ENCODE measurements around the gene ZFAND3. TPM values are rescaled to one million over a fixed set of nuclear protein-coding genes. Genes with fewer than 3 reads are reported as not detected.

ZFAND3 gene
- polyA plus RNA-seq, 1 of the 3 experiments (the other 2 are of a cell fraction): 16.7 TPM

- ChIA-PET CTCF (interaction anchor here (1.1 to 1.5 kb wide), 3 partner anchors 9 to 309 kb away, joined by 3 to 5 read pairs (median 3); no protein-coding TSS in a partner anchor), POLR2A (no interaction called here)
- H3K4me3 ChIP-seq (ENCODE audit: low read depth in 2 of 2, low read length in 1 of 2): no peak overlapping the region
- no peaks in the 10 kb centered on the region for H3K27me3 ChIP-seq (ENCODE audit: insufficient read depth)
- H4K20me1 ChIP-seq (ENCODE audit: insufficient read depth): no peaks in the 10 kb centered on the region
- WGBS (ENCODE audit: low lambda C conversion rate): 85% methylated on average over 6 of the region's 6 CpGs
- H2AFZ ChIP-seq (ENCODE audit: low read depth): no peak overlapping the region
- H3K9me3 ChIP-seq: no peaks in the 10 kb centered on the region
- no peaks in the 10 kb centered on the region for H3K79me2 ChIP-seq (ENCODE audit: insufficient read depth)
- no peak for DNase-seq
- H3F3A ChIP-seq (replicated peaks; ENCODE audit: insufficient read depth): no peaks in the 10 kb centered on the region
- no peaks in the 10 kb centered on the region for H3K9me2 ChIP-seq
- no peak overlapping the region for H3K4me2 ChIP-seq
- peaks cover 0 to 31% of the 10 kb centered on the region in 2 experiments; a peak in 2 of 4 replicates for H3K4me1 ChIP-seq (ENCODE audit: control insufficient read depth in 1 of 2, insufficient read depth in 2 of 2, low read depth in 1 of 2, low read length in 1 of 2)
- TF ChIP-seq NRF1 (IDR thresholded peaks at IDR 0.05; ENCODE audit: low read depth, low read length) (no peak), SMC3 (IDR thresholded peaks at IDR 0.05; ENCODE audit: low read depth, low read length) (no peak), IRF3 (IDR thresholded peaks at IDR 0.05; ENCODE audit: low read depth, low read length) (no peak), EP300 (IDR thresholded peaks at IDR 0.05; ENCODE audit: borderline replicate concordance in 1 of 2, low read depth in 1 of 2, low read length in 1 of 2) (no peak), TCF12 (IDR thresholded peaks at IDR 0.05) (no peak), MXI1 (IDR thresholded peaks at IDR 0.05; ENCODE audit: low read depth, low read length) (no peak)
- H3K27ac ChIP-seq (ENCODE audit: low read depth in 2 of 2, low read length in 1 of 2): peak overlapping the region in 1 of 2 experiments; percentile 47; a peak in 1 of 4 replicates
- H3K36me3 ChIP-seq (replicated peaks in 1 of 2; ENCODE audit: control insufficient read depth in 1 of 2, insufficient read depth in 2 of 2, low read length in 1 of 2): no peaks in the 10 kb centered on the region
- no peak overlapping the region for H3K9ac ChIP-seq
Measured at GRCh38 chr6:38185244-38185643, 365.7 kb downstream of the ZFAND3 start.

GRCh38 chr6:38185752-38186151 lies 366.2 kb downstream of the ZFAND3 start:
- H3K4me1 ChIP-seq (ENCODE audit: control insufficient read depth in 1 of 2, insufficient read depth in 2 of 2, low read depth in 1 of 2, low read length in 1 of 2): peaks cover 0 to 31% of the 10 kb centered on the region in 2 experiments; a peak in 2 of 4 replicates
- DNase-seq: no peak
- POLR2A ChIA-PET: no interaction called here
- no peak overlapping the region for H3K4me3 ChIP-seq (ENCODE audit: low read depth in 2 of 2, low read length in 1 of 2)
- TF ChIP-seq MEF2A (IDR thresholded peaks at IDR 0.05; ENCODE audit: borderline replicate concordance, low read depth) (no peak), MAX (IDR thresholded peaks at IDR 0.05; ENCODE audit: low read depth) (no peak), GABPA (IDR thresholded peaks at IDR 0.05; ENCODE audit: low read depth) (no peak), ZBTB33 (IDR thresholded peaks at IDR 0.05; ENCODE audit: borderline replicate concordance, low read depth) (no peak), IRF3 (IDR thresholded peaks at IDR 0.05; ENCODE audit: low read depth, low read length) (no peak), MXI1 (IDR thresholded peaks at IDR 0.05; ENCODE audit: low read depth, low read length) (no peak), SIN3A (IDR thresholded peaks at IDR 0.05; ENCODE audit: borderline replicate concordance, low read depth, low read length) (no peak), EP300 (IDR thresholded peaks at IDR 0.05; ENCODE audit: borderline replicate concordance in 1 of 2, low read depth in 1 of 2, low read length in 1 of 2) (no peak), TEAD4 (IDR thresholded peaks at IDR 0.05; ENCODE audit: borderline replicate concordance, insufficient read depth) (no peak)
- no peaks in the 10 kb centered on the region for H3K9me2 ChIP-seq
- 93% methylated on average over 8 of the region's 8 CpGs for WGBS (ENCODE audit: low lambda C conversion rate)
- no peaks in the 10 kb centered on the region for H3K27me3 ChIP-seq (ENCODE audit: insufficient read depth)
- H3F3A ChIP-seq (replicated peaks; ENCODE audit: insufficient read depth): no peaks in the 10 kb centered on the region
- CTCF ChIA-PET: interaction anchor here (1.2 to 1.5 kb wide), 2 partner anchors 10 to 308 kb away, joined by 3 read pairs; no protein-coding TSS in a partner anchor
- no peaks in the 10 kb centered on the region for H4K20me1 ChIP-seq (ENCODE audit: insufficient read depth)
- H3K36me3 ChIP-seq (replicated peaks in 1 of 2; ENCODE audit: control insufficient read depth in 1 of 2, insufficient read depth in 2 of 2, low read length in 1 of 2): peaks cover 0 to 3% of the 10 kb centered on the region in 2 experiments
- H3K9ac ChIP-seq: no peak overlapping the region
- no peaks in the 10 kb centered on the region for H3K9me3 ChIP-seq
- H2AFZ ChIP-seq (ENCODE audit: low read depth): no peak overlapping the region
- H3K27ac ChIP-seq (ENCODE audit: low read depth in 2 of 2, low read length in 1 of 2): no peak overlapping the region
- H3K79me2 ChIP-seq (ENCODE audit: insufficient read depth): no peaks in the 10 kb centered on the region
- H3K4me2 ChIP-seq: no peak overlapping the region

Measured in SK-N-SH (cell line).